IMR-90 (cell line): ENCODE measurements around the gene CYSRT1.

Experiments used
- CEBPB ChIP-seq: IDR thresholded peaks from 2 replicates; pipeline ENCODE4 v1.6.1; 2012; ENCODE audit warnings: low read depth, low read length, improper control_type of control experiment
- ELK1 ChIP-seq: fragments of 150-350 bp; IDR thresholded peaks from 2 replicates; pipeline ENCODE4 v1.6.1; 2016; ENCODE audit warnings: low read depth, mild to moderate bottlenecking, low read length, moderate library complexity, borderline replicate concordance
- MXI1 ChIP-seq: IDR thresholded peaks from 2 replicates; pipeline ENCODE4 v1.6.1; 2012; ENCODE audit warnings: low read depth, mild to moderate bottlenecking, low read length, moderate library complexity, borderline replicate concordance
- POLR2A ChIP-seq: IDR thresholded peaks from 2 replicates; pipeline ENCODE4 v1.6.1; 2012; ENCODE audit warnings: mild to moderate bottlenecking, low read depth, low read length
- RAD21 ChIP-seq: IDR thresholded peaks from 2 replicates; pipeline ENCODE4 v1.6.1; 2012; ENCODE audit warnings: low read length, improper control_type of control experiment
- TF ChIP-seq, protein P1 (sequence below): conservative IDR thresholded peaks from 2 replicates; pipeline ENCODE4 v1.5.1; 2012; ENCODE audit warnings: mild to moderate bottlenecking, low read depth, low read length, improper control_type of control experiment

GRCh38 chr9:137234055-137234697 is 9.2 kb downstream of the CYSRT1 start:
- TF ChIP-seq POLR2A (no peak), MXI1 (no peak), RAD21 (no peak), CEBPB (no peak), ELK1 (no peak)
- TF ChIP-seq, protein P1, sequence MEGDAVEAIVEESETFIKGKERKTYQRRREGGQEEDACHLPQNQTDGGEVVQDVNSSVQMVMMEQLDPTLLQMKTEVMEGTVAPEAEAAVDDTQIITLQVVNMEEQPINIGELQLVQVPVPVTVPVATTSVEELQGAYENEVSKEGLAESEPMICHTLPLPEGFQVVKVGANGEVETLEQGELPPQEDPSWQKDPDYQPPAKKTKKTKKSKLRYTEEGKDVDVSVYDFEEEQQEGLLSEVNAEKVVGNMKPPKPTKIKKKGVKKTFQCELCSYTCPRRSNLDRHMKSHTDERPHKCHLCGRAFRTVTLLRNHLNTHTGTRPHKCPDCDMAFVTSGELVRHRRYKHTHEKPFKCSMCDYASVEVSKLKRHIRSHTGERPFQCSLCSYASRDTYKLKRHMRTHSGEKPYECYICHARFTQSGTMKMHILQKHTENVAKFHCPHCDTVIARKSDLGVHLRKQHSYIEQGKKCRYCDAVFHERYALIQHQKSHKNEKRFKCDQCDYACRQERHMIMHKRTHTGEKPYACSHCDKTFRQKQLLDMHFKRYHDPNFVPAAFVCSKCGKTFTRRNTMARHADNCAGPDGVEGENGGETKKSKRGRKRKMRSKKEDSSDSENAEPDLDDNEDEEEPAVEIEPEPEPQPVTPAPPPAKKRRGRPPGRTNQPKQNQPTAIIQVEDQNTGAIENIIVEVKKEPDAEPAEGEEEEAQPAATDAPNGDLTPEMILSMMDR = no peak
